DMS153 (cell line): ENCODE data around the gene RCAN1.

ENCODE experiments used
- DNase-seq: peaks from one replicate; lab custom pipeline; 2025; lab: John Stamatoyannopoulos, UW

RCAN1 gene

GRCh38 chr21:34598931-34599400 lies 15.9 kb downstream of the RCAN1 start:
- peak; percentile 78 for DNase-seq

DNA sequence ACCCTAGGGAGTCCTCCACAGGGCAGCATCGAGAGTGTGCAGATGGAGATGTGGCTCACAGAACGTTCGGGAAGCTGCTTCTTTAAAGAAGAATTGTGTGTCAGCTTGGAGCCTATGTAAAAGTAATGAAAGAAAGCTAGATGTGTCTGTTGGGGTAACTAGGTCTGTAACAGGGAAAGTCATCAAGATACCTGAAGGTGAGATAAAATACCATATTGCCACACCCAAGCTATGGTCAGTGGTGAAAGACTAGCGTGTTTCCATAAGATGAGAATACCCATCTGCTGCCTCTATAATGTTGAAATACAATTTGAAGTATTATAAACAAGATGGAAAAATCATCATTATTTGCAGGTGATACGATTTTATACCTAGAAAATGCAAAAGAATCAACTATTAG lies 17.5 kb downstream of the RCAN1 start:
- no peak for DNase-seq

DNA sequence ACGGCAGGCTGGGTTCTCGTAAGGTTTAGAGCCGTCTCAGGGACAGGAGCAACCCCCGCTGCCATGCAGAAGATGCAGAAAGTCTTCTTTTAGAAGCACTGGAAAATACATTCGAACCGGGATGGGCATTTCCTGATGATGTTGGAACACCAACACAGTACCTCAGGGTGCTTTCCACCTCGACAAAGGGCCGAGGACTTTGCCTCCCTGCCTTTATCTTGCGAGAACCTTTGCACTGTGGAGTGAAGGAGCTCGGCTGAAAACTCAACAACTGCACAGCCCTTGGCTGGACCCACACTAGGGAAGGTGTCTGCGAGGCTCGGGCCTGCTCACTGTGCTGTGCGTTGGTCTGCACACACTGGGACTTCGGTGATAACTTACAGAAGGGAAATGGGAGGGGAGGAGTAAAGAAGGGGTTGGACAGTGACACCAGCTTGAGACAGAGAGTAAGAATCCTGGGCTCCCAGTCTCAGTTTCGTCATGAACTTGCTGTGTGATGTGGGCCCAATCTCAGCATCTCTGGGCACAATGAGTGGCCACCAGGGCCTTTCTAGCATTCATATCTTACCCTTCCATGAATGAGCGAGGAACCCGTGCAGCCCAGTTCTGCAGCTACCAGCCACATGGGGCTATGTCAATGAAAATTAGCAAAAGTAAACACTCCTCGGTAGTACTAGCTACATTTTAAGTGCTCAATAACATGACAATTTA lies 18.2 kb downstream of the RCAN1 start:
- peak; percentile 17 for DNase-seq

- DNase-seq: no peak
Observed at GRCh38 chr21:34595457-34595856, 19.5 kb downstream of the RCAN1 start.

- peak; percentile 50 for DNase-seq
Observed at GRCh38 chr21:34594566-34595234, 20.2 kb downstream of the RCAN1 start.

DNA sequence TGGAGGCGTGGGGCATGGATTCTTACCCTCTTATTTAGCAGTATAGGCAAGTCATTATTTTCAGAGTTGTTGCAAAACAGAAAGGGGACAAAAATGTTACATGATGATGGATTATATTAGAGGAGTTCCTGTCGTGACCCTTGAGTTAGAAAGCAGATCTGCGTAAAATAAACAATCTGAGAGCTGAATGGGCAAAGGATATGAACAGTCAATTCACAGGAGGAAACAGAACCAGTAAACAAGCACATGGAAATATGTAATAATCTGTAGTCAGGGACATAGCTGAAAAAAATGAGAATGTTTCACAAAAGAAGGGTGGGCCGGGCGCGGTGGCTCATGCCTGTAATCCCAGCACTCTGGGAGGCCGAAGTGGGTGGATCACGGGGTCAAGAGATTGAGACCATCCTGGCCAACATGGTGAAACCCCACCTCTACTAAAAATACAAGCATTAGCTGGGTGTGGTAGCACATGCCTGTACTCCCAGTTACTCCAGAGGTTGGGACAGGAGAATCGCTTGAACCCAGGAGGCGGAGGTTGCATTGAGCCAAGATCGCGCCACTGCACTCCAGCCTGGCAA lies 20.9 kb downstream of the RCAN1 start:
- DNase-seq: no peak

- peak; percentile 93 for DNase-seq
Observed at GRCh38 chr21:34593423-34593822, 21.5 kb downstream of the RCAN1 start.

DNA sequence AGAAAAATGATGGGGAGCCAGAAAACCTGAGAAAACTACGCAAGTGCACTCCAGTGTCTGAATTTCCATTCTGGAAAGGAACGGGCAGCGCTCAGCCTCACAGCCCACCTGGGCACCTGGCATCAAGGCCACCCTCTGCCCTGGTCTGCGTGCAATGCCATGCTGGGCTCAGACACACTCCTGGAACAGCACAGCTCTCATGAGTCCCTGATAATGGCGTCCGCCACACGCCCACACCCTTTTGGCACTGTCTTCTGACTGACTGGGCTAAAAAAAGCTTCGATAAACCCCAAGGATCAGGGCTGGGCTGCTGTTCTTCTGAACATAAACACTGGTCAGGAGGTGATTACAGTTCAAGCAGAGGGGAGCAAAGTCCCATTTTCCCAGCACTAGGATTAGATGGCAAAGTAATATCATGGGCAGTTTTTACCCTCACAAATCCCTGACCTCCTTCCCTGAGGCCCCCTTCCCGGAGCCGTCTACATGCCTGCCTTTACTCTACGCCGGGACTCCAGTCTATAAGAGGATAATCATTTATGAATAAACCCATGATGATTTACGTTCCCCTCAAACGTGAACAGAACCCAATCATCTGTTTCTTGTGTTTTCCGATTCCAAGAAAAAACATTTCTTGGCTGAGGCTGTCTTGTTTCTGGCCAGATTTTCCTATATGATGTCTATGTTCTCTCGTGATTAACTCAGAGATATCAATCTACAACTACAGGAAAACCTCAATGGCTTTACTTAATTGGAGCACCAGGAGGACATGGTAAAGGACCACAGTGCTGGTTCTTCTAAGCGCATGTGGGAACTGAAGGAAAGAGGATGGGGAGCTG lies 22.6 kb downstream of the RCAN1 start:
- DNase-seq: no peak

GRCh38 chr21:34590520-34590919 lies 24.4 kb downstream of the RCAN1 start:
- peak; percentile 22 for DNase-seq

- DNase-seq: no peak
Observed at GRCh38 chr21:34589511-34590282, 25.2 kb downstream of the RCAN1 start.

DNA sequence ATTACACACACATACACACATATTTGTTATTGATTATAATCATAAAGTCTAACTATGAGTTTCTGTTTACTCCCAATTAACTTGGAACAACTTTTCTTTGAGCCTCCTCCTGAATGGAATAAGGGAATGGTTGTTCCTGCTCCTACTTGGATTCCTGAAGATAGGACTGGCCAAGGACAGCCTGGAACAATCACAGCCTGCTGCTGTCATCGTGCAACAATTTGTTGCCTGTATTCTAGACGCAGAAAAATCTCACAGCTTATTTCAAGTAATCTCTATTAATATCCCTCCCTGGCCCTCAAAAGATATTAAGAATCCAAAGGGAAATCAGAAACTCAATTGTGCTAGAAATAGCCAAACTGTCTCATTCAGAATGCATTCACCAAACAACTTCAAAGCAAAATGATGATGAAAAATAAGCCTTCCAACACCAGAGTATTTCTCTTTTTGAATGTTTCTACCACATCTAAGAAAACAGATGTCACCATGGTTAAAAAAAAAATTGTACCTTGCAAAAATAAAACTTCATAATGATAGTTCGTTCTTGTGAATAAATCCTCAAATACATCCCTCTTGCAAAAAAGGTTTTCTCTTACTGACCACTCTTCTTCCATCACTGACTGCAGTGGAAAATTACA lies 30.9 kb downstream of the RCAN1 start:
- no peak for DNase-seq

DNA sequence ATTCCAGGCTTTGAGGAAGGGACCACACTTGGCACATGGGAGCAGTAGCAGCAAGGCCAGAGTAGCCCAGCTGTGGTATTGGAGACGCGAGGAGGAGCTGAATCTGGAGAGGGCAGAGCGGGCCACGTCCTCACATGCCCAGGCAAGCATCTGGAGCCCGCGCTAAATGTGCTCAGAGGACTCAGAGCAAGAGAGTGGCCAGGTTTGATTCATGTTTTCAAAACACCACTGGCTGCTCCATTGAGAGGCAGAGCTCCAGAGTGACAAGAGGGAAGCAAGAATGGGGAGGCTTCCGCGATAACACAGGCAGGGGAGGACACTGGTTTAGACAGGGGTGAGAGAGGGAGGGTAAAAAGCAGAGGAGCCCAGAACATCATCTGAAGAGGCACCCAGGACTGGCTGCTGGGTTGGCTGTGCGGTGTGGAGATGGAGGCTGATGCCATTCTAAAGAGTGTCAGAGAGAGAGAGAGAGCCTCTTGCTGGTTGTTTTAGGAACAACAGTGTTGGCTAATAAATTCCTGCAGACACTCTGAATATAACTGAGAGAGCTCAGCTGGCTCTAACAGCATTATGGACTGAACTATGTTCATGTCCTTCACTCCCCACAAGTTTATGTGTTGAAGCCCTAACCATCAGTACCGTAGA lies 32.3 kb downstream of the RCAN1 start:
- DNase-seq: no peak

GRCh38 chr21:34580181-34580700 lies 34.7 kb downstream of the RCAN1 start:
- no peak for DNase-seq

GRCh38 chr21:34579411-34579810 lies 35.5 kb downstream of the RCAN1 start:
- DNase-seq: no peak

GRCh38 chr21:34576041-34576511 lies 38.8 kb downstream of the RCAN1 start:
- peak; percentile 41 for DNase-seq

DNA sequence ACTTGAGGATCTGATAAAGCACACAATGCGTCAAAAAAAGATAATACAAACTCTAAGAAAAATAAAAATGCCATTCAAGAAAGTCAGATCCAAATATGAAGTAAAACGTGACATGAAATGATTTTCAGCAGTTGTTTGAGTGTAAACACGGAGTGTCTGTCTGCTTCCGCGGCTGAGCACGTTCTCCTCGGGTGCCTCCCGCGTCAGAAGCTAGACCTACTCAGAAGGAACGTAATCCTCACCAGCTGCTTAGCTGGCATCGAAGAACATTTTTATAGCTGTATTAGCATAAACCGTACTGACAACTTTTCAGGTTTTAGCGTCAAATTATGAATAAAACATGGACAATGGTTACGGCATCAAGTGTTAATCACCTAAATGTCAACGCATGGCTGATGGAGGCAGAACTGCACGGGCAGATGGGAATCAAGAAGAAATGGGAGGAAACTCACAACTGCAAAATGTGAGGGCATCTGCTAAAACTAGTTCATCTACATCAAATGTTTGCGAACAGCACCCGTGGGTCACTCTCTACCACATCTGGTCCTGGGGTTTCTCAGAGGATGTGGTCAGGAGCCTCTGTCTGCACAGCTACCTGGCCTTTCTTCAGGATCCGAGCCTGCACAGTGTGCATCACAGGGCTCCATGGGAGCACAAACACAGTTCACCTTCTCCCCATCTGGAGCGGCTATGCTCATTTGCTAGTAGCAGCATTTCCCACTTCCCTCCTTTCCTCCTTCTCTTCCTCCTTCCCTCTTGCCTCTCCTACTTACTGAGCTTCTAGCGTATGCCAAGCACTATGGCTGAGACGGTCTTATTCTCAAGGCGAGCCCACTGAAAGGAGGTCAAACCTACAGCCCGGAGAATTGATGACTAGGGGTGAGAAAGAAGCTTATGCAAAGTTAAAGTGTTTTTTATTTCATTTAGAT lies 40.0 kb downstream of the RCAN1 start:
- DNase-seq: no peak

DNA sequence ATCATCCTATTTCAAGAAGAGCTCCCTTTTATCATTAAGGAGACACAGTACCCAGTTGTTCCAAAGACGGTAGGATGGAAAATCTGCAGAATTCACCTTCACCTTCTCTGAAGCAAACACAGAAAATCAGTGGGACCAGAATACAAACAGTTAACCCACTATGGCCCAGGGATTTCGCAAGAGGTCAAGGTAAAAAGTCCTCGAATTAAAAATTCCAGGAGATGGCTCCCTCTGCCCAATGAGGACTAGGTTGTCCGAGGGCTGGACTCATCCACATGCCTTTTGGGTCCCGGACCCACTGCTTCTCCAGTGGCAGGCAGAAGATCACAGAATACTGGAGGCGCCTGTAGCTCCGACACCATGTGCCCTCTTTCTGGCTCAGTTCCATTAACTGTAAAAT lies 42.9 kb downstream of the RCAN1 start:
- DNase-seq: no peak

DNA sequence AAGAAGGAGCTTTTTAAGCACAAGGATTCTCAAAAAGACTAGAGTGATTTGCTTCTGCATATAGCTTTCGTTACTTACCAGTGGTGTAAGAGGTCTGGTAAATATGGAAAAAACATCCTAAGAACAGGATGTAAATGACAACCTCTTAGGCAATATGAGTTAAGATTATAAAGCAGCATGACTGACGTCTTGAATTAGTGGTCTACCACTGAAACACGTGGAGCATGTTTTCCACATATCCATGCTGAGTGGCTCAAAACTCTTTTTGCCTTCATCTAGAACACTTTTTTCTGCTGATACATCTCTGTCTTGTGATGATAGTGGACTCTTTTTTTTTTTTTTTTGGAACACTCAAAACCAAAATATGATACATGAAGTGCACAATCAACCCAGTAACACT lies 44.6 kb downstream of the RCAN1 start:
- DNase-seq: no peak

DNA sequence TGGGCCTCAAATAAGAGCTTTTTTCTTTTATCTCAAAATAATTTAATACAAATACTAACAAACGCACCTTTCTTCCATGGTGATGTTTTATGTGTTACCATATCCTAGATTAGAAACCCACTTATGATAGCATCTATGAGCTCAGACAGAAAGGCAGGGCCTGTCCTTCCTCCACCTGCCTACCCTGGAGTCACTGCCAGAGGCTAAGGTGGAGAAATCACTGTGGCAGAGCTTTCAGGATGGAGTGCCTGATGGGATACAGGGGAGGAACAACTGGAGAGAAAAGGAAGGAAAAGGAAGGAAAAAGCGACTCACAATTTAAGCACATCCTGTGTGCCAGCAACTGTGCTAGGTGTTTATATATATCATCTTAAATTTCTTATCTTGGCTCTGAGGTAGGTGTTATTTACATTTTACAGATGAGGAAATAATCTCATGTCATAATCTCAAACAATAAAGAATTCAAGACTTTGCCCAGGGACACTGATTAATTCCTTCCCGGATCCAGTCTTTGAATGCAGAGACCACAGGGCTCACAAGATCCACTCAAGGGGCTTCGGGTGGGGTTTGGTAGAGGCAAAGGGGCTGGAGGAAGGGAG lies 45.4 kb downstream of the RCAN1 start:
- no peak for DNase-seq
